GM15510 (cell line): ENCODE results near the gene IGLON5.

Experiments
- POLR2A ChIP-seq: IDR thresholded peaks from 3 replicates; pipeline ENCODE4 v1.6.1; 2011; ENCODE audit warnings: borderline replicate concordance; ENCODE audit not compliant: insufficient read length; ENCODE audit errors: extremely low read depth

IGLON5 gene

GRCh38 chr19:51364200-51365106, 53.0 kb downstream of the IGLON5 start:
- no peak for TF ChIP-seq POLR2A

- TF ChIP-seq POLR2A: no peak
These were observed 53.9 kb downstream of the IGLON5 start for GRCh38 chr19:51365211-51365964.

- peak; percentile 62 for TF ChIP-seq POLR2A
These were observed 54.5 kb downstream of the IGLON5 start, which contains the start of gene ETFB for GRCh38 chr19:51365965-51366388. ETFB (minus strand) TSS chr19:51366388; CDS start chr19:51366326, 62 bp downstream.

DNA sequence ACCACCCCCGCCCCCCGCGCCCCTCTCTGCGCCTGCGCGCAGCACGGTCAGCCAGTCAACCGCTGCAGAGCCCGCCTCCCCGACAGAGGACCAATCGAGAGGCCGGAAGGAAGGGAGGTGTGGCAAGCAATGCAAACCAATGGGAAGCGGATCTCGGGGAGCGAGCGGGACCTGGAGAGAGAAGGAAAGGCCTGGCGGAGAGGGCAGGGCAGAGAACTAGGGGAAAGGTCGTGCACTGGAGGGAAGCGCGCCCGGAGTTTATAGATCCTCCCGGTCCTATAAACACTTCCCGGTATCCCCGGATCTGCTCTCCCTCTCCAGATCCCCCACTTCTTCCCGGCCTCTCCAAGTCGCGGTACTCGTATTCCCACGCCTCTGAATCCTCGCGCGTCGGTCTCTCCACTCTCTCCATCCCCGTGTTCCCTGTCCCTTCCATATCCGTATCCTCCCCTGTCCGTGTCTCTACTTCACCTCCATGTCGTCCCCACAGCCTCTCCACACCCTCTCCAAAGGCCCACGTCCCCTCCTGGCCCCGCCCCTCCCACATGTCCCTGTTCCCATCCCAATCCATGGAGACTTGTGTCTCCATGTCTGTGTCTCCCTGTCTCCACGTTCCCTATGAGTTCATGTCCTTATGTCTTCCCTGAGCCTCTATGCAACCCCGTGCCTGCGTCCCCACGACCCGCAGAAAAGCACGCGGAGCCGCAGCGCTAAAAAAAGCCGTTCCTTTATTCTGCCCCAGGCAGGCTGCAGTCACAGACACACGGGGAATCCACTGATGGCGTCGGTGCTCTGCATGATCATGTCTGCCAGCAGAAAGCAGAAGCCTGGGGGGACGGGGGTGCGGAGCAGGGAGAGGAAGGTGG, 55.2 kb downstream of the IGLON5 start:
- peak; percentile 72 for TF ChIP-seq POLR2A

- no peak for TF ChIP-seq POLR2A
These were observed 55.8 kb downstream of the IGLON5 start for GRCh38 chr19:51367255-51367564.

DNA sequence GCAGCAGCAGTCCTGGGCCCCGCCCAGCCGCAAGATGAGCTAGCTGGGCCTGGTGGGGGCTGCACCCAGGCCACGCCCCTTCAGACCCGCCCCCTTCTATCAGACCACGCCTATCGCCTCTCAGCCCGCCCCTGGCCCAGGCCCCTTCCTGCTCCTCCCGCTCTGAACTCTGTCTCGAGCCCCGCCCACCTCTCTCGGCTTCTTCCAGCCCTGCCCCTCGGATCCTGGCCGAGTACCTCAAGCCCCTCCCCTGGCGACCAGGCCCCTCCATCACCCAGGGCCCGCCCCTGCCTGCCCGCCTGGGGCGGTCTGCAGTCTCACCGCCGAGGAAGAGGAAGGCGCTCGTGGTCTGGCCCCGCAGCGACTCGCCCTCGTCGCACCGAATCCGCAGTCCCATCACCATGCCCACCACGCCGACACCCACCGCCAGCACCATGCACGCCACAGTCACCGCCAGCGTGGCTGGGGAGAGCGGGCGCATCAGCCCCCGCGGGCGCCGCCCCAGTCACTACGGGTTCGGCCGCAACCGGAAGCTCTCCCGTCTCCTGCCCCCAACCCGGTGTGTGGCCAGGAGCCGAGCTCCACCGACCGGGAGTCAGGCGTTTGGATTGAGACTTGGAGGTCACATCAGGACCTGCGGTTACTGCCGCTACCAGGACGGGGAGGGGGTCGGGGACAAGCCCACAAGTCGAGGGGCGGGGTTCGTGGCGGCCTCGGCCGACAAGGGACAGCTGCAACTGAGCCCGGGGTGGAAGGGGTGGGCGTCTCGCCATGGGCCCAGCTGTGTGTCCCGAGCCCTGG, 56.3 kb downstream of the IGLON5 start:
- peak; percentile 76 for TF ChIP-seq POLR2A

DNA sequence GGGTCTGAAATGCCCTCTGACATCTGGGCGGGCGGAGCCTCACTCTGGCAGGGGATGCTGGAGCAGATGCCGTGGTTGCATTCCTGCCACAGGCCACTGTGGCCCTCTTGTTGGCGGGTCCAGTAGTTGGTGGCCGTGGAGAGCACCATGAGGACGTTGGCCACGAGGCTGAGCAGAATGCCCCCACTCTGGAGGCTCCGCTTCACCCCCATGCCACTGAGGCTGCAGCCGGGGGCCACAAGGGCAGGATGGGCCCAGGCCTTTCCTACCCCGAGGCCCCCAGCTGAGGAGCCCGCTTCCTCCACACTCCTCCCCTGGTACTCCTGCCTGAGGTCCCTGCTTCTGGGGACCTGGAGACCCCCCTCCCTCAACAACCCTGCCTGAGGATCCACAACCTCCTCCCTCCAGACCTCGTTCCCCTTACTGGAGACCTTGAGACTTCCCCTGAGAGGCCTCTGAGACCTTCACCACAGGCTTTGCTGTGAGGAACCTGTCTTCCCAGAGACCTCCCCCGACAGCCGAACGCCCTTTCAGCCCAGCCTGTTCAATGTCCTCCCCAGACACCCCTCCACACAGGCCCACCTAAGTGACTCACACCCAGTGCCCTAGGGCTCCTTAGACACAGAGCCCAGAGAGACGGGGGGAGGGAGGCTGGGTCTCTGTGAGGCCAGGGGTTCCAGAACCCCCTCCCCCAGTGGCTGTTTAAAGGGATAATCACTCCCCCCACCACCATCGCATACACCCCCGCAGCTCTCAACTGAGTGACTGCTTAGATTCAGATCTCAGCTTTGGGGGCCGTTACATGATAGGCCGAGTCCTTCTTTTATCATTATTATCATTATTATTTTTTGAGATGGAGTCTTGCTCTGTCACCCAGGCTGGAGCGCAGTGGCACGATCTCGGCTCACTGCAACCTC, 57.2 kb downstream of the IGLON5 start, which contains the start of gene CLDND2:
TSS of gene CLDND2 (minus strand) at position 638 of the 917 bp plus-strand sequence. CDS start at position 212, 426 bp downstream.
- no peak for TF ChIP-seq POLR2A

GRCh38 chr19:51370230-51370629, 58.8 kb downstream of the IGLON5 start:
- no peak for TF ChIP-seq POLR2A

DNA sequence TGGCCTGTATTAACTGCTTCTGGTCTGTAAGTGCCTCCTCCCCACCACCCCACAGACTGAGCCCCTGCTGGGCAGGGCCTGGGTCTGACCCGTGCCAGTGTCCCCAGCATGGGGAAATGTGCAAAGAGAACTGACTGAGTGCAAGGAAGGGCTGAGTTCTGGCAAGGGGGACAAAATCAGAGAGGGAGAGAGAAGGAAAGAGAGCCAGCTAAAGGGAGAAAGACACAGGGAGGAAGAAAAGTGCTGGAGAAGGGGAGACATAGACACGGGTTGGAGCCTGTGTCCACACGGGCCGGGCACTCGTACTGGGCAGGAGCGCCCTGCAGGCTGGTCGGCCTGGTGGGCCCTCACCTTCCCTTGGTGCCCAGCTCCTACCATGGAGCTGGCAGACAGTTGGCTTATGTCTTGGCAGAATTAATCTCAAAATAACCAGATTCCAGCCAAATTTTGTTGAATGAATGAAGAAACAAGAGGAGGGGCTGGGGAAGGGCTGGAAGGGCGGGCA, 59.8 kb downstream of the IGLON5 start:
- no peak for TF ChIP-seq POLR2A

- no peak for TF ChIP-seq POLR2A
These were observed 60.7 kb downstream of the IGLON5 start for GRCh38 chr19:51372021-51372648.

DNA sequence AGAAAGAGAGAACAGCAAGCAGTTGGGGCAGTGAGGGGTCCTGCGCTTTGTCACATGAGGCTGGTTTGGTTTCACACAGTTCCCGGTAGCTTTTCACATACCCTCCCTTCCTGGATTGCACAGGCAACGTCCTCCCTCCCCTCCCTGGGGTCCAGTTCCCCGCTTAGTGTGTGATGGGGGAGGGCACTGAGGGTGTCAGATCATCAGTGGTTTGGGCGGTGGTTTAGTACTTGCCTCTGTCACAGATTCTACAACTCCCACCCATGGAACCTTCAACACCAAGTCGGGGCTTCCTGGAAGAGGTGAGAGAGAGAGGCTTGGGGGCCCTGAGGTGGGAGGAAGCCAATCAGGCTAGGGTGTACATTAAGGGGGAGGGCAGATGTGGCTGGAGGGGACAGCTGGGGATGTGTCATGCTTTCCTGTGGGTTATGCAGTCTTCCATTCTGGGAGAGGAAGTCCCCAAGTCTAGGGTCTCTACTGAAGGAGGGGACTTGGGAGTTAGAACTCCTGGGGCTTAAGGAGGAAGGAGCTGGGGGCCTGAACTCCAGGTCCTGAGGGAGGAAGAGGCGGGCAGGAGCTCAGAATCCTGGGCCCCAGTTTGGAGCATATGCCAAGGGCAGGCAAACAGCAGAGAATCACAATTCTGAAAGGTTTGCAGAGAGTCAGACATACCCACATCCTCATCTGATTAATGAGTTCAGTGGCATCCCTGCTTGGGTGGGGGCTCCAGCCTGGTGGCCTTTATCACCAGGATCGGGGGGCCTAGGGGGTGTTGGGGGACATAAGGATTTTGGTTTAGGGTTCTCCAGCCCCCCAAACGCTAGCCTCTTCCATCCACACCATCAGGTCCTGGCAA, 61.4 kb downstream of the IGLON5 start, which contains the start of gene NKG7:
TSS of gene NKG7 (minus strand) at position 6 of the 856 bp plus-strand sequence. CDS start 119 bp downstream, outside the sequence.
- no peak for TF ChIP-seq POLR2A

DNA sequence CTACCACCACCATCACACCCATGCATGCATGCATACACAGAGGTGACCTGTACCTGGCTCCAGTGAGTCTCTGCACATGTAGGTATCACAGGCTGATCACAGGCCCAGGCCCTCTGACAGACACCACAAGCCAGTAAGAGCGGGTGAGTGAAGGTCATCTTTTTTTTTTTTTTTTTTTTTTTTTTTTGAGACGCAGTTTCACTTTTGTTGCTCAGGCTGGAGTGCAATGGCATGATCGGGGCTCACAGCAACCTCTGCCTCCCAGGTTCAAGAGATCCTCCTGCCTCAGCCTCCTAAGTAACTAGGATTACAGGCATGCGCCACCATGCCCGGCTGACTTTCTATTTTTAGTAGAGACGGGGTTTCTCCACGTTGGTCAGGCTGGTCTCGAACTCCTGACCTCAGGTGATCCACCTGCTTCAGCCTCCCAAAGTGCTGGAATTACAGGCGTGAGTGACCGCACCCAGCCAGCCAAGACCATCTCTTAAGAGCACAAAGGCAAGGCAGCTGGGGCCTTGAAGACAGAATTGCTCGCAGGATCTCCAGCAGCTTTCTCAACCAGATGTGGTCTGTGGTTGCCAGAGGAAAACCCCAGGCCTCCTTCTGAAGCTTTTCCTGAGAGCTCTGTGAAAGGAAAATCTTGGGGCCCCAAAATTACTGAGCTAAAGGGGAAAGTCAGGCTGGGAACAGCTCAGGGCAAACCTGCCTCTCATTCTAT, 64.2 kb downstream of the IGLON5 start:
- TF ChIP-seq POLR2A: no peak
